Karpas-422 (cell line): Measurements from ENCODE around the gene ESRRB. TPM values are rescaled to one million over a fixed set of nuclear protein-coding genes. Genes with fewer than 3 reads are reported as not detected.

ENCODE experiments used
- DNase-seq: peaks from one replicate; pipeline ENCODE4 v3.0.0-alpha.2; 2015
- H2AFZ ChIP-seq: fragments of 200-600 bp; sonication (generic); 2 replicates; pipeline ENCODE4 v1.6.1; 2014; ENCODE audit warnings: antibody characterized with exemption, low read length, mixed read lengths
- H3K27ac ChIP-seq: fragments of 200-600 bp; sonication (generic); 2 replicates; pipeline ENCODE4 v1.5.1; 2014; ENCODE audit warnings: mild to moderate bottlenecking, low read length, moderate library complexity
- H3K27me3 ChIP-seq: fragments of 200-600 bp; sonication (generic); 2 replicates; pipeline ENCODE4 v1.6.1; 2014; ENCODE audit warnings: low read length, mixed read lengths
- H3K36me3 ChIP-seq: fragments of 200-600 bp; sonication (generic); 2 replicates; pipeline ENCODE4 v1.6.1; 2014; ENCODE audit warnings: low read length, mixed read lengths; ENCODE audit not compliant: insufficient read depth
- H3K4me1 ChIP-seq: fragments of 200-600 bp; sonication (generic); 2 replicates; pipeline ENCODE4 v1.6.1; 2014; ENCODE audit warnings: mild to moderate bottlenecking, low read length, mixed read lengths
- H3K4me2 ChIP-seq: fragments of 200-600 bp; sonication (generic); 2 replicates; pipeline ENCODE4 v1.6.1; 2014; ENCODE audit warnings: low read length, low read depth, mild to moderate bottlenecking; ENCODE audit not compliant: poor library complexity, severe bottlenecking
- H3K4me3 ChIP-seq: fragments of 200-600 bp; sonication (generic); 2 replicates; pipeline ENCODE4 v1.5.1; 2014; ENCODE audit warnings: mild to moderate bottlenecking, antibody characterized with exemption, low read length, mixed read lengths
- H3K79me2 ChIP-seq: fragments of 200-600 bp; sonication (generic); 2 replicates; pipeline ENCODE4 v1.6.1; 2014; ENCODE audit warnings: mild to moderate bottlenecking, low read length, mixed read lengths
- H3K9ac ChIP-seq: fragments of 200-600 bp; sonication (generic); 2 replicates; pipeline ENCODE4 v1.6.0; 2014; ENCODE audit warnings: low read length
- H3K9me2 ChIP-seq: fragments of 200-600 bp; sonication (generic), shearing (Covaris generic); replicated peaks from 2 replicates; pipeline ENCODE4 v1.6.0; 2014; ENCODE audit warnings: mild to moderate bottlenecking, low read length, moderate library complexity; ENCODE audit not compliant: insufficient read depth
- H3K9me3 ChIP-seq: fragments of 300-700, 200-600 bp; sonication (generic); 2 replicates; pipeline ENCODE4 v1.6.1; 2014; ENCODE audit warnings: low read length, mixed read lengths
- H4K20me1 ChIP-seq: fragments of 200-600 bp; sonication (generic); 2 replicates; pipeline ENCODE4 v1.6.1; 2014; ENCODE audit warnings: mild to moderate bottlenecking, antibody characterized with exemption, low read length, low read depth; ENCODE audit not compliant: insufficient read depth
- total RNA-seq: library from RNA; depleted of rRNA; stranded (reverse); fragments of >200 nt; shearing (Covaris generic); gene quantifications from 2 replicates; pipeline ENCODE4 v1.2.3, GENCODE V29; 2014; ENCODE audit warnings: low replicate concordance

The ESRRB gene
- total RNA-seq, 1 experiment from 2014 or later, result not detected

DNA sequence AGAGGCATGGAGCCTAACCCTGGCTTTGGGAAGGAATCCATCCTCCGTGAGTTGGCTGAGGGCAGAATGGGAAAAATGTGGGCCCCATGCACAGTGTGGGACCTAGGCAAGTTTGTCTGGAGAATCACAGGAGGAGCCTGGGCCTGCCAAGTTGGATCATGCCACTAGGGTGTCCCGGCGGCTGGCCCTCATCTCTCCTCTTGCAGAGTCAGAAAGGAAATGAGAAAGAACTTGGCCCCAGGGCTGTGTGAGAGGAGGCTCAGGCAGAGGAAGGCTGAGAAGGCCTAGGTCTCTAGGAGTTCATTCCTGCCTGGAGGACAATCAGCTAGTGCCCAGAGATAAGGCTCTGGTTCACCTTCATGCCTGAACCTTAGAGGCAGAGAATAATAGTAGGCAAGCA lies 2.5 kb upstream of the ESRRB start:
- H3K27me3 ChIP-seq, result no peaks in the 10 kb centered on the region
- H3K27ac ChIP-seq, result no peak overlapping the region
- H3K36me3 ChIP-seq, result no peaks in the 10 kb centered on the region
- no peaks in the 10 kb centered on the region for H4K20me1 ChIP-seq
- DNase-seq, result no peak
- no peak overlapping the region for H3K4me2 ChIP-seq
- no peaks in the 10 kb centered on the region for H3K9me3 ChIP-seq
- H3K79me2 ChIP-seq, result no peaks in the 10 kb centered on the region
- no peaks in the 10 kb centered on the region for H3K4me1 ChIP-seq
- H3K4me3 ChIP-seq, result no peak overlapping the region
- H3K9ac ChIP-seq, result no peak overlapping the region
- H3K9me2 ChIP-seq, result no peaks in the 10 kb centered on the region
- H2AFZ ChIP-seq, result no peak overlapping the region

DNA sequence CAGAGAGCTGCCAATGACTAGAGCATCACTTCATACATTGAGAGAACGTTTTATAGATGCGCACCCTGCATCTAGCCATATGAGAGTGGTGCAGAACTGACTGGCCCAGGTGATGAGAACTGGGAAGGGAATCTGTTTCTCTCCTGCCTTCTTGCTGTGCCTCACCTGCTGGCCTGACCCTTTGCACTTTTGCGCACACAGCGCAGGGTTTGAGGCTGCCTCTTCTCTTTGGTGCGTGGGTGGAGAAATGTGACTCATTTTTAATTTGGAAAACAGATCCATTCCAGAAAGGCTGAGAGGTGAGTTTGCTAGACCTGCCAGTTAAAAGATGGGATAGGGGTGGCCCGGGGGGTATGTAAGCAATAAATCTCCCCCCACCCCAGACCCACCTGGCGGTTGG lies 453 bp upstream of the ESRRB start:
- Histone ChIP-seq H2AFZ (no peak overlapping the region), H3K27me3 (no peaks in the 10 kb centered on the region), H3K4me2 (no peak overlapping the region), H3K4me1 (no peaks in the 10 kb centered on the region), H3K4me3 (no peak overlapping the region), H4K20me1 (no peaks in the 10 kb centered on the region), H3K9me2 (no peaks in the 10 kb centered on the region), H3K36me3 (no peaks in the 10 kb centered on the region), H3K79me2 (no peaks in the 10 kb centered on the region), H3K27ac (no peak overlapping the region), H3K9me3 (no peaks in the 10 kb centered on the region), H3K9ac (no peak overlapping the region)
- no peak for DNase-seq

GRCh38 chr14:76376409-76376877 lies 506 bp downstream of the ESRRB start:
- Histone ChIP-seq H3K27ac (no peak overlapping the region), H3K27me3 (no peaks in the 10 kb centered on the region), H3K36me3 (no peaks in the 10 kb centered on the region), H3K4me3 (no peak overlapping the region), H3K9me2 (no peaks in the 10 kb centered on the region), H3K4me1 (no peaks in the 10 kb centered on the region), H3K9me3 (no peaks in the 10 kb centered on the region), H3K79me2 (no peaks in the 10 kb centered on the region), H3K4me2 (no peak overlapping the region), H4K20me1 (no peaks in the 10 kb centered on the region), H3K9ac (no peak overlapping the region), H2AFZ (no peak overlapping the region)
- no peak for DNase-seq

DNA sequence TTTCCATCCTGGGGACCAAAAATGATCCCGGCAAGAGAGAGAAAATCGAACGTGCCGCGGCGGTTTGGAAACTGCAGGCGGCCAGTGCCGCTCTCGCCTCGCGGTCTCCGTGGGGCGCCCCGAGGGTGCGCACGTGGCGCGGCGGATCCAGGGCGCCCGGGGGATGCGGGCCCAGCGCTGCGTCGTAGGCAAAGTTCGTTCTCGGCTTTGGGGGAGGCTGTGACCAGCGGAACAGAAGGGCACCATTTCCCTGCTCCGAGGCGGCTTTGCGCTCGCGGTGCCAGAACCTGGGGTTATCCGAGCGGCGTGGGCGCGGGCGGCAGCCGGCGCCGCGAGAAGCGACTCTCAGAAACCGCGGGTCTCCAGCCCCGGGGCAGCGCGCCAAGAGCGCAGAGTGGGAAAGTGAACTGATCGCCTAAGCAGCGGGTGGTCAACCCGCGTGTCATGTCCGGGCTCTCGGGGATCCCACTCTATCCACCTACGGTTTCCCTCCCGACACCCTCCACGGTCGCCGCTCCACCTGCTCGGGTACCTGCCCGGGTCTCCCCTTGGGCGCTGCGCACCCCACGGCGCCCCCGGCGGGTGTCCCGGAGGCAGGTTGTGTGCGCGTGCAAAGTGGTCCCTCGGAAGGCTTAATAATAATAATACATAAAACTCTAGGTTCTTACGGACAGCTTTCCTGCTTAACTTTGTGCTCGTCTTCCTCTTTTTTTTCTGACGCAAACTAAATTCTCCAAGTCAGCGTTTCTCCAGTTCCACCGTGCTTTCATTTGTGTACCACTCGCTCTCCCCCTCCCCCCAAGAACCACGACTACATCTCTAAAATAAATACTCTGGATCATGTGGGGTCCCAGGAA lies 1.2 kb downstream of the ESRRB start:
- H3K9me3 ChIP-seq, result no peaks in the 10 kb centered on the region
- H3K27ac ChIP-seq, result no peak overlapping the region
- no peaks in the 10 kb centered on the region for H3K36me3 ChIP-seq
- H3K27me3 ChIP-seq, result no peaks in the 10 kb centered on the region
- DNase-seq, result no peak
- no peak overlapping the region for H3K9ac ChIP-seq
- H2AFZ ChIP-seq, result no peak overlapping the region
- H3K4me2 ChIP-seq, result no peak overlapping the region
- no peaks in the 10 kb centered on the region for H3K4me1 ChIP-seq
- H3K9me2 ChIP-seq, result no peaks in the 10 kb centered on the region
- H3K79me2 ChIP-seq, result no peaks in the 10 kb centered on the region
- H4K20me1 ChIP-seq, result no peaks in the 10 kb centered on the region
- no peak overlapping the region for H3K4me3 ChIP-seq

- Histone ChIP-seq H3K9ac (no peak overlapping the region), H3K9me2 (no peaks in the 10 kb centered on the region), H2AFZ (no peak overlapping the region), H3K27ac (no peak overlapping the region), H4K20me1 (no peaks in the 10 kb centered on the region), H3K36me3 (no peaks in the 10 kb centered on the region), H3K4me3 (no peak overlapping the region), H3K79me2 (no peaks in the 10 kb centered on the region), H3K4me1 (no peaks in the 10 kb centered on the region), H3K4me2 (no peak overlapping the region), H3K9me3 (no peaks in the 10 kb centered on the region), H3K27me3 (no peaks in the 10 kb centered on the region)
- no peak for DNase-seq
Measured at GRCh38 chr14:76377735-76378074, 1.8 kb downstream of the ESRRB start.

- Histone ChIP-seq H3K4me2 (no peak overlapping the region), H3K27me3 (no peaks in the 10 kb centered on the region), H3K9me3 (no peaks in the 10 kb centered on the region), H4K20me1 (no peaks in the 10 kb centered on the region), H3K9me2 (no peaks in the 10 kb centered on the region), H2AFZ (no peak overlapping the region), H3K79me2 (no peaks in the 10 kb centered on the region), H3K36me3 (no peaks in the 10 kb centered on the region), H3K4me1 (no peaks in the 10 kb centered on the region), H3K4me3 (no peak overlapping the region), H3K9ac (no peak overlapping the region), H3K27ac (no peak overlapping the region)
- DNase-seq, result no peak
Measured at GRCh38 chr14:76380991-76381390, 5.1 kb downstream of the ESRRB start.

GRCh38 chr14:76381817-76382494 lies 6.0 kb downstream of the ESRRB start:
- Histone ChIP-seq H3K36me3 (no peaks in the 10 kb centered on the region), H3K27ac (no peak overlapping the region), H3K9ac (no peak overlapping the region), H3K4me2 (no peak overlapping the region), H3K9me2 (no peaks in the 10 kb centered on the region), H3K4me3 (no peak overlapping the region), H3K4me1 (no peaks in the 10 kb centered on the region), H3K9me3 (no peaks in the 10 kb centered on the region), H4K20me1 (no peaks in the 10 kb centered on the region), H3K27me3 (no peaks in the 10 kb centered on the region), H3K79me2 (no peaks in the 10 kb centered on the region), H2AFZ (no peak overlapping the region)
- no peak for DNase-seq

DNA sequence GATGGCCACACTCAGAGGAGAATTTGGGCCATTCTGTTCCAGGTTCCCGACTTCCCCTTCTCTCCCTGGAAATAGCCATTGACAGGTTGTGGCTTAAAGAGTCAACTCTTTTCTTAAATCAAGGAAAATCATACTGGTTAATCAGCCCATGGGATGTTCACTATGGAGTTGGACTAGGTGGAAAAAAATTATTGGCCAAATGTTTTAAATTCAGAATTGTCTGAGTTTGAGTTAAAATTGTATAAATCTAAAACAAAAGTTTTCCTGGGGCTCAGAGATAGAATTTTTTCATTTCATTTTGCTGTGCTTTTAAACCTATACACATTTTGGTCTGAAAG lies 6.5 kb downstream of the ESRRB start:
- Histone ChIP-seq H3K79me2 (no peaks in the 10 kb centered on the region), H3K9me2 (no peaks in the 10 kb centered on the region), H3K4me1 (no peaks in the 10 kb centered on the region), H4K20me1 (no peaks in the 10 kb centered on the region), H3K27ac (no peak overlapping the region), H2AFZ (no peak overlapping the region), H3K4me3 (no peak overlapping the region), H3K9ac (no peak overlapping the region), H3K4me2 (no peak overlapping the region), H3K36me3 (no peaks in the 10 kb centered on the region), H3K9me3 (no peaks in the 10 kb centered on the region), H3K27me3 (no peaks in the 10 kb centered on the region)
- DNase-seq, result no peak
